Measurements from ENCODE around the gene JADE2.
A peak's percentile ranks its signal among the peaks of the same experiment; 100 is the strongest.

GRCh38 chr5:134545070-134545868, 19.8 kb downstream of the JADE2 start:
- TF ChIP-seq POLR2A (IDR thresholded peaks at IDR 0.05) (no peak), CTCF (IDR thresholded peaks at IDR 0.05) (peak in 1 of 4 experiments; percentile 26)

Data from gastroesophageal sphincter (tissue), 3 donors.